Measurements from ENCODE around the gene SYNJ1. TPM values are rescaled to one million over a fixed set of nuclear protein-coding genes. Genes with fewer than 3 reads are reported as not detected.

Gene SYNJ1
- total RNA-seq, 1 experiment from 2014 or later = 4.2 TPM

GRCh38 chr21:32587651-32588050 is 140.2 kb downstream of the SYNJ1 start:
- peaks cover 5% of the 10 kb centered on the region for H3K4me1 Mint-ChIP-seq
- CTCF ChIA-PET = interaction anchor here (1.1 to 2.2 kb wide), 2 partner anchors 13 to 184 kb away, joined by 4 to 15 read pairs; no protein-coding TSS in a partner anchor
- H3K9me3 Mint-ChIP-seq = no peaks in the 10 kb centered on the region
- no peak for DNase-seq (ENCODE audit: low spot score)
- H3K27ac Mint-ChIP-seq = no peak overlapping the region
- no peaks in the 10 kb centered on the region for H3K27me3 Mint-ChIP-seq (ENCODE audit: low read depth)
- POLR2A ChIA-PET = interaction anchor here (0.7 kb wide), 1 partner anchor 164 kb away, joined by 6 read pairs; no protein-coding TSS in a partner anchor
- no peak overlapping the region for H3K4me3 Mint-ChIP-seq
- TF ChIP-seq NFATC4 (CRISPR knock-in tag; IDR thresholded peaks at IDR 0.05) (no peak), STAT6 (CRISPR knock-in tag; conservative IDR thresholded peaks at IDR 0.05; ENCODE audit: low read depth) (no peak), E2F5 (CRISPR knock-in tag; IDR thresholded peaks at IDR 0.05) (no peak), FOXK1 (CRISPR knock-in tag; IDR thresholded peaks at IDR 0.05) (no peak), KAT7 (CRISPR knock-in tag; IDR thresholded peaks at IDR 0.05; ENCODE audit: borderline replicate concordance) (no peak), ATF3 (CRISPR knock-in tag; conservative IDR thresholded peaks at IDR 0.05) (no peak), ZNF281 (CRISPR knock-in tag; IDR thresholded peaks at IDR 0.05) (no peak), HMGXB4 (CRISPR knock-in tag; IDR thresholded peaks at IDR 0.05) (no peak), OVOL2 (CRISPR knock-in tag; IDR thresholded peaks at IDR 0.05; ENCODE audit: borderline replicate concordance) (no peak), AR (CRISPR knock-in tag; IDR thresholded peaks at IDR 0.05) (no peak), ZNF219 (CRISPR knock-in tag; IDR thresholded peaks at IDR 0.05; ENCODE audit: borderline replicate concordance) (no peak), SMAD4 (CRISPR knock-in tag; IDR thresholded peaks at IDR 0.05) (no peak), RORB (CRISPR knock-in tag; IDR thresholded peaks at IDR 0.05) (no peak), CREM (CRISPR knock-in tag; IDR thresholded peaks at IDR 0.05) (no peak)
- ATAC-seq = no peak
- no peaks in the 10 kb centered on the region for H3K36me3 Mint-ChIP-seq
